HCT116 (cell line): Measurements from ENCODE around the gene CGB2. TPM values are rescaled to one million over a fixed set of nuclear protein-coding genes. Genes with fewer than 3 reads are reported as not detected.

Experiments used
- ATAC-seq: fragments of 200-7000 bp; cut with Tn5 transposase; 2 replicates; pipeline ENCODE4 v1.9.1; 2020; ENCODE audit warnings: mild to moderate bottlenecking, moderate library complexity
- BruUV-seq: library from RNA; stranded (reverse); fragments of 400-500 nt; replicated peaks from 2 replicates; lab custom pipeline; 2021; lab: Mats Ljungman, UMichigan
- CTCF ChIA-PET: fragments of 300-600 bp; sonication (Branson Sonifier 250); formaldehyde crosslinking; loops from one replicate; lab custom pipeline; 2021; ENCODE audit warnings: antibody characterized with exemption; lab: Charles Lee
- POLR2A ChIA-PET: fragments of 300-600, 350-600 bp; sonication (Branson Sonifier 250); formaldehyde crosslinking; loops from one replicate; lab custom pipeline; 2021; ENCODE audit warnings: antibody characterized with exemption; lab: Charles Lee
- RAD21 ChIA-PET, 2 experiments: fragments of 300-600 bp; sonication (Branson Sonifier 250); formaldehyde crosslinking; loops; one replicate each; lab custom pipeline; 2023; ENCODE audit warnings: low total read pairs in 2 of 2; ENCODE audit not compliant: uncharacterized antibody in 2 of 2, unreplicated experiment in 2 of 2, low non-redundant PET in 1 of 2; lab: Charles Lee
- DNase-seq: peaks from one replicate; pipeline ENCODE4 v3.0.0-alpha.2; 2010; ENCODE audit warnings: low read depth, low spot score
- H2AFZ ChIP-seq: fragments of 200-600 bp; shearing (Covaris generic), sonication (generic); 2 replicates; pipeline ENCODE4 v1.6.1; 2017; ENCODE audit warnings: low read depth, mixed run types, mixed read lengths, antibody characterized with exemption, low read length; ENCODE audit not compliant: poor library complexity, severe bottlenecking
- H3K27ac ChIP-seq: 2 replicates; pipeline ENCODE4 v1.5.1; 2012; ENCODE audit warnings: low read depth, low read length
- H3K27me3 ChIP-seq: fragments of 200-600 bp; sonication (generic); 2 replicates; pipeline ENCODE4 v1.6.1; 2016; ENCODE audit warnings: mixed run types, low read length, mixed read lengths; ENCODE audit not compliant: insufficient read depth
- H3K36me3 ChIP-seq, 2 experiments: fragments of 200-500 bp in 1 of 2; fragments of 200-600 bp in 1 of 2; sonication (Bioruptor generic) in 1 of 2; sonication (generic) in 1 of 2; 2 replicates each; pipeline versions ENCODE4 v1.5.1 to v1.6.1; 2014 to 2016; ENCODE audit warnings: low read length in 2 of 2, inconsistent platforms in 1 of 2, mixed read lengths in 1 of 2, mixed run types in 1 of 2; ENCODE audit not compliant: insufficient read depth in 2 of 2, control insufficient read depth in 1 of 2
- H3K4me1 ChIP-seq, 2 experiments: fragments of 200-600 bp in 1 of 2; sonication (generic) in 1 of 2; 2 replicates each; pipeline versions ENCODE4 v1.5.1 to v1.6.1; 2012 to 2017; ENCODE audit warnings: low read length in 2 of 2, inconsistent platforms in 1 of 2, mild to moderate bottlenecking in 1 of 2, mixed read lengths in 1 of 2, mixed run types in 1 of 2, moderate library complexity in 1 of 2; ENCODE audit not compliant: insufficient read depth in 2 of 2, control insufficient read depth in 1 of 2
- H3K4me2 ChIP-seq: fragments of 200-600 bp; sonication (generic); 2 replicates; pipeline ENCODE4 v1.6.1; 2017; ENCODE audit warnings: mixed run types, low read length, mixed read lengths
- H3K4me3 ChIP-seq, 2 experiments: fragments of 200-600 bp in 1 of 2; sonication (generic) in 1 of 2; replicated peaks in 1 of 2; 2 replicates each; pipeline ENCODE4 v1.5.1; 2011 to 2016; ENCODE audit warnings: low read length in 2 of 2, control low read depth in 1 of 2, low read depth in 1 of 2, mild to moderate bottlenecking in 1 of 2, mixed read lengths in 1 of 2, mixed run types in 1 of 2
- H3K79me2 ChIP-seq: fragments of 200-600 bp; sonication (generic); 2 replicates; pipeline ENCODE4 v1.6.1; 2017; ENCODE audit warnings: mild to moderate bottlenecking, mixed run types, low read length, moderate library complexity, mixed read lengths; ENCODE audit not compliant: insufficient read depth
- H3K9ac ChIP-seq: fragments of 200-600 bp; sonication (generic); 2 replicates; pipeline ENCODE4 v1.6.1; 2016; ENCODE audit warnings: low read length, mixed read lengths
- H3K9me2 ChIP-seq: fragments of 200-600 bp; sonication (generic), shearing (Covaris generic); 2 replicates; pipeline ENCODE4 v1.6.1; 2017; ENCODE audit warnings: mixed run types, mild to moderate bottlenecking, moderate library complexity; ENCODE audit not compliant: insufficient read depth
- H3K9me3 ChIP-seq, 2 experiments: fragments of 200-500 bp in 1 of 2; fragments of 200-600 bp in 1 of 2; sonication (Bioruptor generic) in 1 of 2; sonication (generic) in 1 of 2; 2 replicates each; pipeline ENCODE4 v1.6.1; 2014 to 2017; ENCODE audit warnings: low read length in 2 of 2, mixed read lengths in 2 of 2, inconsistent platforms in 1 of 2, low read depth in 1 of 2, mild to moderate bottlenecking in 1 of 2, mixed run types in 1 of 2, moderate library complexity in 1 of 2; ENCODE audit not compliant: control insufficient read depth in 1 of 2, insufficient read depth in 1 of 2
- H4K20me1 ChIP-seq: fragments of 200-600 bp; sonication (generic), shearing (Covaris generic); 2 replicates; pipeline ENCODE4 v1.6.1; 2017; ENCODE audit warnings: mixed run types, mild to moderate bottlenecking, moderate library complexity; ENCODE audit not compliant: insufficient read depth
- ELF1 ChIP-seq: IDR thresholded peaks from 2 replicates; pipeline ENCODE4 v1.6.1; 2012; ENCODE audit warnings: low read depth, borderline replicate concordance
- FOSL1 ChIP-seq: IDR thresholded peaks from 2 replicates; pipeline ENCODE4 v1.6.1; 2012; ENCODE audit warnings: low read depth
- TCF7L2 ChIP-seq: IDR thresholded peaks from 2 replicates; pipeline ENCODE4 v1.7.0; 2011; ENCODE audit warnings: borderline replicate concordance, inconsistent platforms; ENCODE audit not compliant: insufficient read depth, insufficient read length; ENCODE audit errors: extremely low read depth
- ZFX ChIP-seq: fragments of 450-650 bp; IDR thresholded peaks from 2 replicates; pipeline ENCODE4 v1.6.1; 2017
- intact Hi-C: fragments of 100-400 bp; cut with micrococcal nuclease; formaldehyde crosslinking; loops from 2 replicates; pipeline ENCODE4 v1.10.0; 2022
- total RNA-seq: library from RNA; stranded (reverse); gene quantifications from one replicate; pipeline ENCODE4 v1.2.1, GENCODE V29; 2021; ENCODE audit not compliant: unreplicated experiment
- TF ChIP-seq, protein P1 (sequence below): IDR thresholded peaks from 2 replicates; pipeline ENCODE4 v1.6.1; 2012; ENCODE audit warnings: low read depth

Gene CGB2
- total RNA-seq, 1 experiment from 2014 or later: 5.0 TPM

DNA sequence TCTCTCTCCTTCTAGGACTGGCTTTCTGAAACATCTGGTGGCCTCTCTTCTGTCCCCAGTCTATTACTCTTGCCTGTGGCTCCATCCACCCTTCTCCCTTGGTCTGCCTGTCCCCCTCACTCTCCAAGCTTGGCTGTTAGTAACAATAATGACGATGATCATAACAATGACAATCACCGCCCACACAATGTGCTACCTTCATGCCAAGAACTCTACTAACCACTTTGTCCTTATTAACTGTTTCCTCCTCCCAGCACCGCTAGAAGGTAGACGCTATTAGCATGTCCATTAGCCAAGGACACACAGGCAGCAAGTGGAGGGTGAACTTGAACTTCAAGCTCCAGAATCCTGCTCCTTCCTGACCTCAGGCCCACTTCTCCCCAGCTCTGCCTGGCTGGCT is 41.3 kb upstream of the CGB2 start:
- RAD21 ChIA-PET: no interaction called here
- Histone ChIP-seq H3K79me2 (peaks cover 43% of the 10 kb centered on the region), H4K20me1 (no peaks in the 10 kb centered on the region), H3K9me3 (no peaks in the 10 kb centered on the region), H2AFZ (no peak overlapping the region), H3K27me3 (no peaks in the 10 kb centered on the region), H3K4me1 (peaks cover 11 to 19% of the 10 kb centered on the region in 2 experiments), H3K9me2 (no peaks in the 10 kb centered on the region), H3K27ac (no peak overlapping the region), H3K9ac (no peak overlapping the region), H3K4me3 (no peak overlapping the region), H3K36me3 (peaks cover 11% of the 10 kb centered on the region in 2 experiments; a peak in 2 of 4 replicates), H3K4me2 (no peak overlapping the region)
- DNase-seq: no peak
- CTCF ChIA-PET: no interaction called here
- no peak for ATAC-seq
- BruUV-seq: no TSS peak
- no peak for TF ChIP-seq ELF1
- TF ChIP-seq ZFX: no peak
- TF ChIP-seq, protein P1, sequence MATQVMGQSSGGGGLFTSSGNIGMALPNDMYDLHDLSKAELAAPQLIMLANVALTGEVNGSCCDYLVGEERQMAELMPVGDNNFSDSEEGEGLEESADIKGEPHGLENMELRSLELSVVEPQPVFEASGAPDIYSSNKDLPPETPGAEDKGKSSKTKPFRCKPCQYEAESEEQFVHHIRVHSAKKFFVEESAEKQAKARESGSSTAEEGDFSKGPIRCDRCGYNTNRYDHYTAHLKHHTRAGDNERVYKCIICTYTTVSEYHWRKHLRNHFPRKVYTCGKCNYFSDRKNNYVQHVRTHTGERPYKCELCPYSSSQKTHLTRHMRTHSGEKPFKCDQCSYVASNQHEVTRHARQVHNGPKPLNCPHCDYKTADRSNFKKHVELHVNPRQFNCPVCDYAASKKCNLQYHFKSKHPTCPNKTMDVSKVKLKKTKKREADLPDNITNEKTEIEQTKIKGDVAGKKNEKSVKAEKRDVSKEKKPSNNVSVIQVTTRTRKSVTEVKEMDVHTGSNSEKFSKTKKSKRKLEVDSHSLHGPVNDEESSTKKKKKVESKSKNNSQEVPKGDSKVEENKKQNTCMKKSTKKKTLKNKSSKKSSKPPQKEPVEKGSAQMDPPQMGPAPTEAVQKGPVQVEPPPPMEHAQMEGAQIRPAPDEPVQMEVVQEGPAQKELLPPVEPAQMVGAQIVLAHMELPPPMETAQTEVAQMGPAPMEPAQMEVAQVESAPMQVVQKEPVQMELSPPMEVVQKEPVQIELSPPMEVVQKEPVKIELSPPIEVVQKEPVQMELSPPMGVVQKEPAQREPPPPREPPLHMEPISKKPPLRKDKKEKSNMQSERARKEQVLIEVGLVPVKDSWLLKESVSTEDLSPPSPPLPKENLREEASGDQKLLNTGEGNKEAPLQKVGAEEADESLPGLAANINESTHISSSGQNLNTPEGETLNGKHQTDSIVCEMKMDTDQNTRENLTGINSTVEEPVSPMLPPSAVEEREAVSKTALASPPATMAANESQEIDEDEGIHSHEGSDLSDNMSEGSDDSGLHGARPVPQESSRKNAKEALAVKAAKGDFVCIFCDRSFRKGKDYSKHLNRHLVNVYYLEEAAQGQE: no peak
- no peak for TF ChIP-seq FOSL1
- no peak for TF ChIP-seq TCF7L2
- POLR2A ChIA-PET: no interaction called here
- intact Hi-C loops: no loop called here
